Adipocyte (in vitro differentiated cells): ENCODE measurements around the gene HACD2.

Experiments
- DNase-seq: peaks from one replicate; pipeline ENCODE4 v3.0.0-alpha.2; 2015; ENCODE audit warnings: low read depth
- H3K27me3 ChIP-seq: replicated peaks from 2 replicates; pipeline ENCODE4 v1.7.0; 2013; ENCODE audit warnings: mild to moderate bottlenecking, low read length, moderate library complexity; ENCODE audit not compliant: control insufficient read depth, insufficient read depth
- H3K36me3 ChIP-seq: 2 replicates; pipeline ENCODE4 v1.7.0; 2013; ENCODE audit warnings: low read length, mild to moderate bottlenecking, moderate library complexity; ENCODE audit not compliant: control insufficient read depth, insufficient read depth, severe bottlenecking
- H3K4me1 ChIP-seq: 2 replicates; pipeline ENCODE4 v1.7.0; 2013; ENCODE audit warnings: mild to moderate bottlenecking, low read length, moderate library complexity; ENCODE audit not compliant: control insufficient read depth, insufficient read depth
- H3K4me3 ChIP-seq: 2 replicates; pipeline ENCODE4 v1.7.0; 2013; ENCODE audit warnings: mild to moderate bottlenecking, low read length, moderate library complexity
- H3K9ac ChIP-seq: 2 replicates; pipeline ENCODE4 v1.7.0; 2013; ENCODE audit warnings: mild to moderate bottlenecking, low read length, moderate library complexity
- H3K9me3 ChIP-seq: 2 replicates; pipeline ENCODE4 v1.7.0; 2013; ENCODE audit warnings: mild to moderate bottlenecking, low read length, moderate library complexity; ENCODE audit not compliant: control insufficient read depth

HACD2 gene

GRCh38 chr3:123453675-123454074 is 131.2 kb downstream of the HACD2 start:
- H3K4me1 ChIP-seq = no peaks in the 10 kb centered on the region
- H3K9ac ChIP-seq = no peak overlapping the region
- no peak for DNase-seq
- no peaks in the 10 kb centered on the region for H3K9me3 ChIP-seq
- H3K36me3 ChIP-seq = no peaks in the 10 kb centered on the region
- H3K27me3 ChIP-seq = peaks cover 48% of the 10 kb centered on the region
- H3K4me3 ChIP-seq = no peak overlapping the region

- Histone ChIP-seq H3K36me3 (no peaks in the 10 kb centered on the region), H3K4me3 (no peak overlapping the region), H3K27me3 (peaks cover 54% of the 10 kb centered on the region), H3K9ac (no peak overlapping the region), H3K9me3 (no peaks in the 10 kb centered on the region), H3K4me1 (no peaks in the 10 kb centered on the region)
- DNase-seq = no peak
Observed at GRCh38 chr3:123451186-123451585, 133.7 kb downstream of the HACD2 start.

- H3K9ac ChIP-seq = no peak overlapping the region
- H3K36me3 ChIP-seq = no peaks in the 10 kb centered on the region
- peaks cover 54% of the 10 kb centered on the region for H3K27me3 ChIP-seq
- H3K9me3 ChIP-seq = no peaks in the 10 kb centered on the region
- peak overlapping the region; percentile 50 for H3K4me3 ChIP-seq
- DNase-seq = peak; percentile 70
- H3K4me1 ChIP-seq = no peaks in the 10 kb centered on the region
Observed at GRCh38 chr3:123449997-123450604, 134.8 kb downstream of the HACD2 start.

DNA sequence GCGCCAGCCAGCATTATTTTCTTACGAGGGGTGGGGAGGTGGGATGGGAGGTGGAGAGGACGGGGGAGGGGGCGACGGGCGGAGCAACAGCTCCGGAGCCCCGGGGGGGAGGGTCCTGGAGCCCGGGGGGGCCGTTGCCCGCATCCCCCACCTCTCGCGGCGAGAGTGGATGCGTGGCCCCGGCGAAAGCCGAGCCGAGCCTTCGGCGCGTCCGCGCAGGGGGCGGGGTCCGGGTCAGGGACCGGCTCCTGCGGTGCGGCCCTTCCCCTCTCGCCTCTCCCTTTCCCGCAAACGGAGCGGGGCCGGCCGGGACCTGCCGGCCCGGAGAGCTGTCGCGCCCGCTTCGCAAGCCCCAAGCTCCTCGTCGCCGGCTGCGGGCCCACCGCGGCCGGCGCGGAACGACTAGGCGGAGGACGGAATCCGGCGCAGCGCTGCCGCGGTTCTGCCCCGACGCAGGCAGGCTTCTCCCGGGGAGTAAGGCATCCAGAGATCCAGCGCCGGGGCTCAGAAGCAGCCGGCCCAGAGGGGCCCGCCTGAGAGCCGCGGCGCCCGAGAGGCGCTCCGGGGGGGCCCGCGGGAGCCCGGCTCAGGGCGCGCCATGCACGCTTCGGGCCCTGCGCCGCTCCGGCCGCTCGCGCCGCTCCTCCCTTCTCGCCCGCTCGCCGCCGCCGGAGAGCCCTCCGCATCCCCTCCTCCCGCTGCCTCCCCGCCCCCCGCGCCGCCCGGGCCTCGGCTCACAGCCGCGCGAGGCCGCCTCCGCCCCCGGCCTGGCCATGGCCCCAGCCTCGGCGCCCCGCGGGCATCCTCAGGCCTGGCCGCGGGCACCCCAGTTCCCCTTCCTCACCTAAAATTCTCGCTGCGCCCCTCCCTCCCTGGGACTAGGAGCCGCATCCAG is 135.5 kb downstream of the HACD2 start:
- H3K9ac ChIP-seq = no peak overlapping the region
- no peaks in the 10 kb centered on the region for H3K4me1 ChIP-seq
- H3K36me3 ChIP-seq = no peaks in the 10 kb centered on the region
- peak overlapping the region; percentile 76 for H3K4me3 ChIP-seq
- no peaks in the 10 kb centered on the region for H3K9me3 ChIP-seq
- H3K27me3 ChIP-seq = peaks cover 51% of the 10 kb centered on the region
- DNase-seq = peak; percentile 77

DNA sequence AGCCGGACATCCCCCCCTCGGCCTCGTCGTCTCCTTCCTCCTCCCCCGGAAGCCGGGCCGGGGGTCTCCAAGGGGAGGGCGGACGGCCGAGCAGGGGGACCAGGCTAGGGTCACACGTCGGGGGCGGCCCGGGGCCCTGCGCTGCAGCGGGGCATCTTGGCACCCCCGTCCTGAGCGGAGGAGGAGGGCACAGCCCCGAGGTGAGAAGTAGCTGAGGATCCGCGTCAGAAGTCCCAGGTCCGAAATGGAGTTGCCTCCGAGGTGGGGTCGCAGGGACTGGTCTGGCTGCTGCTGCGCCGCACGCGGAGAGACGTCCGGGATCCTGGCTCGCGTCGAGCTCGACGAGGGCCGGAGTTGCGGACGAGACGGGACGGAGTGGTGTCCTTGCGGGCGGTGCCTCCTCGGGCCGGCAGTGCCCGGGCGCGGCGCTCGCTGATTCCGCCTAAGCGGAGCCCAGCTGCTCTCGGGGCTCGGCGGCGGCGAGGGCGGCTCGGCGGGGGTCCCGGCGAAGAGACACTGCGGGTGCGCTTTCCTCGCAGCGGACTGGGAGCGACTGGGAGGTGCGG is 136.2 kb downstream of the HACD2 start, which contains the start of gene ADCY5:
Gene ADCY5, minus strand, starts transcription at position 555 of the 566 bp plus-strand sequence. Its CDS starts 545 bp downstream, at position 10.
- no peak within 1 kb of the TSS for H3K9ac ChIP-seq
- H3K4me3 ChIP-seq = peak within 1 kb of the TSS; percentile 76
- no peaks in the 10 kb centered on the region for H3K9me3 ChIP-seq
- DNase-seq = peak; percentile 61
- no peaks in the 10 kb centered on the region for H3K4me1 ChIP-seq
- no peaks in the 10 kb centered on the region for H3K36me3 ChIP-seq
- H3K27me3 ChIP-seq = peaks cover 54% of the 10 kb centered on the region

GRCh38 chr3:123447749-123448517 is 136.9 kb downstream of the HACD2 start:
- Histone ChIP-seq H3K9ac (no peak overlapping the region), H3K27me3 (peaks cover 52% of the 10 kb centered on the region), H3K4me3 (no peak overlapping the region), H3K36me3 (no peaks in the 10 kb centered on the region), H3K9me3 (no peaks in the 10 kb centered on the region), H3K4me1 (no peaks in the 10 kb centered on the region)
- DNase-seq = no peak

- Histone ChIP-seq H3K4me1 (no peaks in the 10 kb centered on the region), H3K9me3 (no peaks in the 10 kb centered on the region), H3K4me3 (no peak overlapping the region), H3K36me3 (no peaks in the 10 kb centered on the region), H3K9ac (no peak overlapping the region), H3K27me3 (peaks cover 57% of the 10 kb centered on the region)
- DNase-seq = no peak
Observed at GRCh38 chr3:123447416-123447748, 137.5 kb downstream of the HACD2 start.

DNA sequence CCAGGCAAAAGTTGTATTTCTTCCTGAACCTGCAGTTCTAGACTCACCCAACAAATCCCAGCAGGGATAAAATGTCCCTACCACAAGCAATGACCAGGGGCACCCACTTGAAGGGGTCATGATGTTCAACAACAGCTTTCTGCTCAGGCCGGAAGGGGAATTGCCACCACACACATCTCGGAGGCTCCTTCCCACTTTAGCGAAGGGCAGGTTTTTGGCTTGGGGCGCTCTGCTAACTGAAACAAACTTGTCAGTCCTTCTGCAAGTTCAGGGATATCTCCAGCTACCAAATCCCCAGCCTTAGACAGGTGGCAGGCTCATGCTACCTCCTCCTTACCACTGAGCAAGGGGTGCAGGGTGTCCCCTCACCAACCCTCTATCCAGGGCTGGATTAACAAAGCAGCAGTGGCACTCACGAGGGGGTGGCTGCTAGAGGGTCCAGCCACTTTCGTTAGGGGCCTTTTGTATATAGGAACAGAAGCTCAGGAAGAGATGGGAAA is 138.2 kb downstream of the HACD2 start:
- Histone ChIP-seq H3K4me3 (no peak overlapping the region), H3K9me3 (no peaks in the 10 kb centered on the region), H3K36me3 (no peaks in the 10 kb centered on the region), H3K27me3 (peaks cover 57% of the 10 kb centered on the region), H3K4me1 (no peaks in the 10 kb centered on the region), H3K9ac (no peak overlapping the region)
- no peak for DNase-seq

GRCh38 chr3:123446210-123446609 is 138.6 kb downstream of the HACD2 start:
- no peaks in the 10 kb centered on the region for H3K4me1 ChIP-seq
- H3K36me3 ChIP-seq = no peaks in the 10 kb centered on the region
- no peaks in the 10 kb centered on the region for H3K9me3 ChIP-seq
- no peak overlapping the region for H3K4me3 ChIP-seq
- H3K27me3 ChIP-seq = peaks cover 56% of the 10 kb centered on the region
- no peak overlapping the region for H3K9ac ChIP-seq
- no peak for DNase-seq

DNA sequence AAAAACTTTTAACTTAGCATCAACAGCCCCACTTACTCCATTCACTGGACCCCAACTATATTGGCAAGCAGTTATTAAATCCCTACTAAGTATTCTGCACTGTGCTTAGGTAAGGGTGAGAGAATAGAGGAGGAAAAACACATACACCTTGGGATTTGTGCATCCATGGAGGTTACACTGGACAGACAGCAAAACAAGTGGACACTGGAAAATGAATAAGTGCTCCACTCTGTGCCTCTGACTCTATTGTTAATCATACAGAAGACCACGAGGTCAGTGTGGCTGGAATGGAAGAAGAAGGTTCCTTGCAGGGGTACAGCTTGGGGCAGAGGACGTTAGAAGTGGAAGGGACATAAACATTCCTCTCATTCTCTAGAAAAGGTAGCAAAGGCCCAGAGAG is 139.2 kb downstream of the HACD2 start:
- H3K27me3 ChIP-seq = peaks cover 56% of the 10 kb centered on the region
- no peaks in the 10 kb centered on the region for H3K36me3 ChIP-seq
- H3K4me1 ChIP-seq = no peaks in the 10 kb centered on the region
- no peak for DNase-seq
- H3K4me3 ChIP-seq = no peak overlapping the region
- no peaks in the 10 kb centered on the region for H3K9me3 ChIP-seq
- H3K9ac ChIP-seq = no peak overlapping the region

DNA sequence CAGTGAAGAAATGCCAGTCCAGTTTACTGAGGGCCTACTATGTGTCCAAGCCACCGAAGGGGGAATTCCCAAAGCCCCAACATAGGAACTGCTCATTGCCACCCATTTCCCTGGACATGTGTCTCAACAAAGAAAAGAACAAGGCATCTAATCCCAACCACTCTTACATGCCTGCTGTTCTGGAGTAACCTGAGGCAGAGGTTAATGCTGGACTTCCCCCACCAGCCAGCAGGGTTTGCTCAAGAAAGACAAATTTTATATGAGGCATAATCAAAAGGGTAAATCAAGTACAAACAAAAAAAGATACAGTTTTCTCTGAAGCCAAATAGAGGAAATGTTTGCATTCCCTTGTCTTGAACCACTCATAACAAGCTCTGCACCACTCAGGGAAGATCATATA is 140.1 kb downstream of the HACD2 start:
- Histone ChIP-seq H3K4me1 (no peaks in the 10 kb centered on the region), H3K36me3 (no peaks in the 10 kb centered on the region), H3K4me3 (no peak overlapping the region), H3K9me3 (no peaks in the 10 kb centered on the region), H3K27me3 (peaks cover 62% of the 10 kb centered on the region), H3K9ac (no peak overlapping the region)
- DNase-seq = no peak
